Measurements from ENCODE around the gene EYS.

Gene EYS

DNA sequence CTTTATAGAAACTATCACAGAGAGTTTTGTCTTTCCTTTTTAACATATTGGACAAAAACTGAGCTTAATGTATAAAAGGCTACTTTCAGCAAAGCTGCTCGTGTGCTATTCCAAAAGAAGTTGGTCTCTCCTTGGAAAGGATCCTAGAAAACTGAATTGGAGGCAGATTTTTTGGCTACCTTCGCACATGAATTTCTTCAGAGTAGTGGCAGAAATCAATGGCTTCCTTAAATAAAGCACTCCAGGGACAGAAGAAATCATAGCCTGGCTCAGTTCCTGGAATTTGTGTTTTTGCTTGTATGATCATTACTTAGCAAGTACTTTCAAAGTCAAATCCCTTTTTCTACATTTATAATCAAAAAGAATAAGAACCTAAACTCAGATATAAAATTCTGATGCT lies 1291.1 kb downstream of the EYS start:
- DNase-seq: no peak

DNA sequence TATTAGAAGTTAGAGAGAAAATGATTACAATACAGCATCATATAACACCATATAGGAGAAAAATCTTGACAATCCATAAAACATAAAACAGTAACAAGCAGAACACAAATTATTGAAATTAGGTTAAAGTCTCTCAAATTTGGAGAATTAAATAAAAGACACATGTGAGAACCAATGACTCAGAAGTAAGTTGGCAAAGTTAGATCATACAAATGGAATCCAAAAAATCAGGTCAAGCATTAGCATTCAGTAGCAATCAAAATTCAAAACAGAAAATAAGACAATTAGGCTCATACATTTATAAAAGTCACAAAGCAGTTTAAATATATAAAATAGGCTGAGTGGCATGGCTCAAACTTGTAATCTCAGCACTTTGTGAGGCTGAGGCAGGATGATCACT lies 1295.8 kb downstream of the EYS start:
- DNase-seq: no peak

DNA sequence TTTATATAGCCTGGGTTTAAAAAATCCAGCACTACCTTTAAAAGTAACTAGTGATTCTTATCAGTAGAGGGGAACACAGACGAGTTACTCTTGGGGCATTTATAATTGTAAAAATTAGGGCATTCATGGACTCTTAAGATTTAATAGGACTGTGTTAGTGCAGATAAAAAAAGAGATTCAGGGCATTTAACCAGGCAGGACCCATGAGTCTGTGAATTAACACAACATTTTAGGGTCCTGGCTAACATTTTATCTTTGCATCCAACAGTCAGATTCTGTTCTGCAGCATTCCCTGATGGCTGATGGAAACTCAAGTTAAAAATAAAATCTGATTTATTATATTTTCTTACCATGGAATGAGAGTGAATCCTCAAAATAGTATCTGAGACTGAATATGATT lies 1297.1 kb downstream of the EYS start:
- no peak for DNase-seq

DNA sequence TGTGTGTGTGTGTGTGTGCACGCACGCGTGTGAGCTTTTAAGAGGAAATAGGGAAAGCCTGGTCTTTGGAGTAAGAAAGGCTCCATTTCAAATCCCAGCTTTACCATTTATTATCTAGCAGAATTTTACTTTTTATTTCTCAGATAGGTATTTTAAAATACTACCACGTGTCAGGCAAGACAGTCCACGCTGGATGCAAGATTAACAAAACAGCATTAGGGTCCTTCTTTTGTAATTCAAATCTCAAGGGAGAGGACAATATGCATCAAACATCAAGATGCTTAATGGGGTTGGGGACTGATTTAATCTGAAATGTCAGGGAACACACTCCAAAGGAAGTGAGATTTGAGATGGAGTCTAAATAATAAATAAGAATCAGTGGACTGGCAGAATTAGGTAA lies 1302.6 kb downstream of the EYS start:
- no peak for DNase-seq

DNA sequence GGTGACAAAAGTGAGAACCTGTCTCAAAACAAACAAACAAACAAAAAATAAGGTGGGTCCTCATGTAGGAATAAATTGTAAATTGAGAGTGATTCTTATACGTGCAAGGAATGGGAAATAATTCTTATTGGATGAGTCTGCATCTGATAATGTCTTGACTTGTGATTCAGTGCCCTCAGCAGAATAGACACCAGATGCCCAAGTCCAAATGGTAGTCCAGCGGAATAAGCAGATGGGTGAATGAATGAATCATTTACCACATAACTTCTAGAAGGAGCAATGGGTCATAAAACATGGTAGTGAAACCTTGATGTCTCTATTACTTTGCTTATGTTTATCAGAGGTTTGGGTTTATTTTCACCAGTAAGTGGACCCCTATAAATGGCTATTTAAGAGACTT lies 1323.7 kb downstream of the EYS start:
- no peak for DNase-seq

DNA sequence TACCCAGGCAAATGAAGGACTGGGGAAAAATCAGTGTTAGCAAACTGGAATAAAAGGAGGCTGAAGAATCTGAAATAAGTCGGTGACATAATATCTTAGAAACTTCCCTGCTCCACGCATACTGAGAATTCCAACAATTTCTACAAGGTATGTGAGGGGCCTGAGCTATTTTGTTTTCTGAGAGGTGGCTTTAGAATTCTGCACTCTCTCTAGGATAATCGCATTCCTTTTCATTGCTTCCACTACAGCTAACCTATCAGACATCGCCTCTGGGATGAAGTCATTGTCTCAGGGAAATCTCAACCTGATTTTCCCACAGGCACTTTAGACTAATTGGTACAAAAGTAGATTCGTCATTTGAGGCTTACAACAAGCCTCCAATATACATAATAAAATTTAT lies 1330.6 kb downstream of the EYS start:
- no peak for DNase-seq

DNA sequence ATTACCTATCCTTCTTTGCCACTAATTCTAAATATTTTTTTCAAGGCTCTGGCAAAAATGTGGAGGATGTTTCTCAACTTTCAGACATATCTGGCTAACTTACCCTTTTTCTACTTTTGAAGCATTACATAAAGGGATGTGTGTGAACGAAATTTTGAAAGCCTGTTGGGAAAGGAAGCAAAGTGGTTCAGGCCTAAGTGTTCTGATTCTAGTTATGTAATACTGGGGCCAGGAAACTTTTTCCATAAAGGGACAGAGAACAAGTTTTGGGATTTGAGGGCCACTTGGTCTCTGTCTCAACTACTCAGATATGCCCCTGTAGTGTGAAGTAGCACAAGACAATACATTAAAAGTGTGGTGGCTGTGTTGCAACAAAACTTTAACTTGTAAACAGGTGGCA lies 1349.6 kb downstream of the EYS start:
- no peak for DNase-seq

DNA sequence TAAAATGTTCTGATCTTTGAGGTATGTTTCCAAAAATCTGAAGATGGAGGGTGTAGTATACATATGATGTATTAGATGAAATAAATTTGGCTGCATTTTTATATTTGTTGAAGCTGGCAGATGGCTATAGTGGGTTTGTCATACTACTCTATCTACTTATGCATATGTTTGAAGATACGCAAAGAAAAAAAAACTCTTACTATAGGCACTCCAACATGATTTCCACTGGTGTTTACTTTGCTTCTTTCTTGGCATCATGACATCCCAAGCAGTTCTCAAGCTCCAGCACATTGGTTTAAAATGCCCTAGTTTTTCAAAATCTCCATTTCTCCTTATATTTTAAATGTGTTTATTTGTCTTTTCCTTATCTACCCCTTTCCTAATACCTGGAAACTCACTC lies 1359.6 kb downstream of the EYS start:
- DNase-seq: no peak

DNA sequence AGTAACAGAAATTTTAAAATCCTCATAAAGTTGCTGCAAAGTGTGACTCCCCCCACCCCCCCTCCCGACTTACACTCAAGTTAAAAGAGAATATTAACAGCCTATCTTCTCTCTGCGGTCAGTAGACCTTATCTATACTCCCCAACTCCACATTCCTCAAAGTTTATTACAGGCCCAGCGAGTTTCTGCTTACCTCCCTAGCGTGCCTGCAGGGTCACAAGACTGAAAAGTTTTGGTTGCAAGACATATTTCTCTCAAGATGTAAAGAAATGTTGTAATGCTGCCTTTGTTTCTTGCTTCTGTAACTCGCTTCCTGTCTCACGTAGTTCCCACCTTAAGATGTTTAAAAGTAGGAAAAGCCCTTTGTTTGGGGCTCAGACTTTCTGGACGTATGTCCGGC lies 1371.8 kb downstream of the EYS start:
- no peak for DNase-seq

DNA sequence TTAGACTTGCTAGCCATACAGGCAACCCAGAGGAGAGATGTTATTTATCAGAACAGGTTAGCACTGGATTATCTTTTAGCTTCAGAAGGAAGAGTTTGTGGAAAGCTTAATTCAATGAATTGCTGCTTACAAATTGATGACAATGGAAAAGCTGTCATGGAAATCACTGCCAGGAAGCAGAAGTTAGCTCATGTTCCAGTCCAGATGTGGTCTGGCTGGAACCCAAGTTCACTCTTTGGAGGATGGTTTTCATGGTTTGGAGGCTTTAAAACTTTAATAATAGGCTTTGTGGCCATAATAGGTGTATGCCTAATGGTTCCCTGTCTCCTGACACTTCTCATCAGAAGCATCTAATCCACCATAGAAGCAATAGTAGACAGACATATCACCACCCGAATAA lies 1372.4 kb downstream of the EYS start:
- DNase-seq: no peak

DNA sequence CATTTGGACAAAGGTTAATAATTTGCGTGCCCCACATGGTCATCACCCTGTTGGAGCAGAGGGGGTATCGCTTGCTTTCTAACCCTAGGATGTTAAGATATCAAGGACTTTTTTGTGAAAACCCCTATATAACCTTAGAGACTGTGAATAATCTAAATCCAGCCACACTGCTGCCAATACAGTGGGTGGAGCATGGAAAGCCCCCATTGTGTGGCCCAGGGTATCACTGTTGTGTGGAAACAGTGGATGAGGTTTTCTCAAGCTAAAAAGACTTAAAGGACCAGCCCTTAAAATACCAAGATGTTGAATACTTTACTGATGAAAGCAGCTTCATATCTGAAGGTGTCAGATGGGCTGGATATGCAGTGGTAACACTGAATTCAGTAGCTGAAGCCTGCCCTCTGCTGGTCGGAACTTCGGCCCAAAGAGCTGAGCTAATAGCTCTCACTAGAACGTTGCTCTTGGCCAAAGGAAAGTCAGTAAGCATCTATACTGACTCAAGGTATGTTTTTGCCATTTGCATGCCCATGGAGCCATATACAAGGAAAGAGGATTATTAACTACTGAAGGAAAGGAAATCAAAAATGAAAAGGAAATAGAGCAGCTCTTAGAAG lies 1376.2 kb downstream of the EYS start:
- peak; percentile 1 for DNase-seq

DNA sequence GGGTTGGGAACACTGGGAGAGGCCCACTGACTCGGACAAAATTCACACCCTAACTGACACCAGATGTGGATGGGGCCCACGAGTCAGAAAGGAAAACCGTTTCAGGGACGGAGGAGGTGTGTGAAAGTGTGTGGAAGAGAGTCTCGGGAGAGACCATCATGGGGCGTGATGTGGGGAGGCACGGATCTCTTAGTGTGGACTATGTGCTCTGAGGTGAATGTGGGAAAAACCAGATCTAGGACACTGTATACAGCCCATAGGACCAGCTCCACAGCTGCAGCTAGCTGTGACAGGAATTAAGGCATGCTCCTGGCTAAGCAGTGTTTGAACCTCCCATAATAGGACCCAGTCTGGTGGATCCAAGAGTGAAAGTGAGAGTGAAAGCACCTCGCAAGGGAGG lies 1380.1 kb downstream of the EYS start:
- no peak for DNase-seq

DNA sequence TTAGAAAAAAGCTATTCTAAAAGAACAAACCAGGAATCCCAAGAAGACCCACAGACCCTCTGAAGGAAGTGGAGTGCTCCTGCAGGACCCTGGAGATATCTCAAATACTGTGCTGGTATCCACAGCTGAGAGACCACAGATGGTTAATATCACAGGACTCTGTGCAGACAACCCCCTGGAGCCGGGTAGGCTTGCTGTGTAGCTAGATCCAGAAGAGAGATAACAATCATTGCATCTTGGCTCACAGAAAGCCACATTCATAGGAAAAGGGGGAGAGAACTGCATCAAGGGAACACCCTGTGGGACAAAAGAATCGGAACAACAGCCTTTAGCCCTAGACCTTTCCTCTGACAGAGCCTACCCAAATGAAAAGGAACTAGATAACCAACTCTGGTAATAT lies 1381.9 kb downstream of the EYS start:
- DNase-seq: no peak

DNA sequence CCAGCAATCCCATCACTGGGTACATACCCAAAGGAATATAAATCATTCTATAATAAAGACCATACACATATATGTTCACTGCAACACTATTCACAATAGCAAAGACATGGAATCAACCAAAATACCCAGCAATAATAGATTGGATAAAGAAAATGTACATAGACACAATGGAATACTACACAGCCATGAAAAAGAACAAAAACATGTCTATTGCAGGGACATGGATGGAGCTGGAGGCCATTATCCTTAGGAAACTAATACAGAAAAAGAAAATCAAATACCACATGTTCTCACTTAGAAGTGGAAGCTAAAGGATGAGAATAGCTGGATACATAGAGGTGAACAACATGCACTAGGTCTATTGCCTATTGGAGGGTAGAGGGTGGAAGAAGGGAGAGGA lies 1396.8 kb downstream of the EYS start:
- no peak for DNase-seq

DNA sequence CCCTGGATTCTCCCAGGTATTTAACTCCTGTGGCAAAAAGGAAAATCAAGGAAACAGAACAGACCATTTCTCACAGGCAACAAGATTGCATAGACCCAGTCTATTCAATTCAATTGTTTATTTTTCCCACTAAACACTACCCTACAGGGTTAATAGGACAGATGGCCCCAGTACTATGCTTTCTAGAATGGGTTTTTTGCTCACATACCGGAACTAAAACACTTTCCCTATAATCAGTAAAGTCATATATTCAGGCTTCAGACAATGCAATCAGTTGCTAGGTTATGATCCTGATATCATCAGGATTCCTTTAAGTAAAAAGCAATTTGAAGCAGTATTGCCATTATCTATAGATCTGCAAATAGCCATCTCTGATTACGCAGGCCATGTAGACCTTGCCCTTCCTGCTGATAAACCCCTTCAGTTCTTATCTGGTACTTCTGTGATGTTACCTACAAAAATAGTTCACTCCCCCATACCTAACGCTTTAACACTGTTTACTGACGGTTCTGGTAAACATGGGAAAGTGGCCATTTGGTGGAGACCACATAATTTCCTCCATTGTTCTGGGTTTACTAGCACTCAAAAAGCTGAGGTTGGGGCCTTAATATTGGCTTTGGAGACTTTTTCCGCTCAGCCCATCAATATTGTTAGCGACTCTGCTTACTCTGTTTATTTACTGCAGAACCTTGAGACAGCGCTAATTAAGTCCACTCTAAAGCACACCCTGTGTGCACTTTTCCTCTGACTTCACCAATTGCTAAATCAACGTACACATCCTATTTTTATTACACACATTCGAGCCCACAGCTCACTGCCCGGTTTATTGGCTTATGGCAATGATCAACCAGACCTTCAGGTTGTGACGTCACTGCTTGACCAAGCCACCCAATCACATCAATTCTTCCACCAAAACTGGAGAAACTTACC lies 1405.5 kb downstream of the EYS start:
- DNase-seq: no peak

DNA sequence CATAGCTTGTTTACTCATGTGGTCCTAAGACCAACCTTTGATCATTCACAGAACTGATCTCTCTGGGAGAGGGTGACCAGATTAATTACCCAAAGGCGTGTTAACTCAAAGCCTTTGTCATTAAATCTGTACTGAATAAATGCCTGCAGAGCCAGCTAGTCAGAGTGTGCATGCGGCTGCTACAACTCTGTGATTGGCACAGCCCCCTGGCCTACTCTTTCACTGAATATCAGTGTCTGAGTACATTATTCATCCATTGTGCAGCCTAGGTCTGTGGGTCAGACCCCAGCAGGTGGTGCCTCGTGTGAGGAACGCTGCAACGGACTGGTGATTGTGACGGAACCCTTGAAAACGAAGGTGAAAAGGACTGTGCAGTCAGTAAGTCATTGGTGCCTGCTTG lies 1407.8 kb downstream of the EYS start:
- DNase-seq: no peak

DNA sequence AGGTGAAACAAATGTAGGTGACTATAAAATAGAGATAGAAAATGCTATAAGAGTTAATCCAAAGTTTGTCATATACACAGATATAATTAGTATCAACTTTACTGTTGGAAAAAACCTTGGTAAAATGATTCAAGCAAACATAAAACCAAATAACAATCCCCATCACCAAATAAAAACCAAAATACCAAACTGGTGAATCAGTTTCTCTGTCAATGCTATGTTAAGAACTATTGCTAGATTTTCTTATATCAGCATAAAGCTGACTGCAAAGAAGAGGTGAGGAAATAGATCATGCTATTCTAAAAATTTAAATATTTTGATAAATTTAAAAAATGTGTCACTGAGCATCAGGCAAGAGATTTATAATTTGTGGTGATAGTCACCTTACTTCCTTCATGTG lies 1413.0 kb downstream of the EYS start:
- DNase-seq: no peak

DNA sequence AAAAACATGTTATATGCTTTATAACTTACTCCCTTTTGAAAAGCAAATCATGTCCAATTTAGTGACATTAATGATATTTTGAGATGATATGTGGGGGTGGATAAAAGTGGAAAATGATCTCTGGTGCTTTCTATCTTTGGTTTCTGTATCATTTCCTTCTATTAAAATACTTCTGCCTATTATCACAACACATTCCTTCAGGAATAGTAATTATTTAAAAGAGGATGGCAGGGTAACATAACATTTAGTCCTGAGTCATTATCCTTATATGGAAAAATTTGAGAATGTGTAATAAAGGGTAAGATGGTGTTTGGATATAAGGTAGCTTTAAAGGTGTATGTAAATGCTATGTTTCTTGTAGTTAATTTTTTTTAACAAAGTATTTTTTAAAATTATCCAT lies 1413.7 kb downstream of the EYS start:
- DNase-seq: no peak

DNA sequence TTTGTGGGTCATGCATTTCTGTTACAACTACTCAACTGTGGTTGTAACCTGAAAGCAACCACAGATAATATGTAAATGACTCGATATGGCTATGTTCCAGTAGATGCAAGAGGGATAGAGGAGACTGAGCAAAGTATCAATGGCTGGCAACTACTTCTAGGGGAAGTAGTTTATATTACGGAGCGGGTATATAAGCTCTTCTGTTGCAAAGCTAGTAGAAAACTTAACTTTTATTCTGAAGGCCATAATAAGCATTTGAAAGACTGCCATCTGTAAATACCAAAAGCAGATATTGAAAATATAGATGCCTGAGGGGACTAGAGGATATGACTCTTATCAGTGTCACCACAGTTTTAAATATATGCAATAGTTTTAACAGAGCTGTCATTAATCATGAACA lies 1416.2 kb downstream of the EYS start:
- no peak for DNase-seq

DNA sequence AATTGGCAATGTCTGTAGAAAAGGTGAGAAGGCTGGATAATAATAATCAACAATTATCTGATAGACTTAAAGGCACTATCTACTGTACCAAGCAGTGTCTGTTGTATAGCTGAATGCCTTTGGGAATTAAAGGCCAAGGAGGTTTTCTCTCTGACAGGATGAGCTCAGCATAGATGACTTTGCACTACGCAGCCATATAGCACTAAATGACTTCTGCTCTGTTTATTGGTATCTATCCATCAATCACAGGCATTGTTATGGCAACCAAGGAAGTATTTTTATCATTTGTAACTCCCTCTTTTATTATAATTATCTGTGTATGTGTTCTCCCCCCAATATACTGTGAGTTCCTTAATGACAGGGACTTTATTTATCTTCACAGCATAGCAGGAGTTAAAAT lies 1417.1 kb downstream of the EYS start:
- no peak for DNase-seq

DNA sequence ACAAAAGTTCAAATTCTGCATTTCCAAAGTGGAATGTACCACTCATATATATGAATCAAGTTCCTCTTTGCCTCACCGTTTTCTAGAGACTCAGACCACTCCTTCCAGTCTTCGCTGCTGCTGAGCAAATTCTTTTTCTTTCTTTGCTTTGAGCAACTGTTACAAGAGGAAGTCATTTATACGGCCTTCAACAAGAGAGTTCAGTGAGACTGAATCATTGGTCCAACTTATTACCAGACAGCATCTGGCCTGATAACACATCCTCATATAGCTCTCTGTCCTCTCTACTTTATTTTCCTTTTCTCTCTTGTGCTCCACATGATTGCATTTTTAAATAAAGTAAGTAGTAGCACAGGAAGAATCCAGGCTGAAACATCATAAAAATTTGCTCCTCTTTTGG lies 1418.7 kb downstream of the EYS start:
- no peak for DNase-seq

DNA sequence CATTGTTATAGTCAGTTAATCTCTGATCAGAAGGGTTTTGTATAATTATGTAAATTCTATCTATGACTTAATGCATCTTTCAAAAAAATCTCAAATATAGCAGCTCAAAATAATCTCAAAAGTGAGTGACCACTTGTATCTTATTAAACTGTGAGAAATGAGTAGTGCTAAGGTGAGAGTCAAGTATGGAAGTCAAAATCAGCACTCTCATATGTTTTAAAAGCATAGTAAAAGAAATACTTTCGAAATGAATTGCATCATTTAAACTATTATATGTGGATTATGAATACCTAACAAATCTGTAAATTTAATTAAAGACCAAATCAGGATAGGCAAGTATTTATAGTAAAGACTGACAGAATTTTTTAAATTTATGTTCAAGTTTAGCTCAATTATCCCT lies 1425.9 kb downstream of the EYS start:
- no peak for DNase-seq

DNA sequence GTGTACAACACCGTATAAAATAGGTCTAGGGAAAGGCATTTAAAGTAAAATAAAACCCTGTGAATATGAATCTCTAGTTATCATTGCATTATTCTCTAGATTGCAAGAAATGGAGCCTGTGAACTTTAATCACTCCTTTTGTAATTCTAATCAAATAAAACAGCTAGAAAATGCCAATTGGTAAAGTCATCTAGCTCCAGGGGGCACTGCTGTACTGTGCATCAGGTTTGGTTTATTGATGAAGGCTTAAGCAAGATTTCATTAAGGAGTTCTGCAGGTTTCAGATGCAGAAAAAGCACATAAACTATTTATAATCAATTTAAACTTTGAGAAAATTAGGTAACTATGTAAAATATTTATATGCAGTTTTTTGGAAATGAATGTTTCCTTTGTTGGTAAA lies 1426.5 kb downstream of the EYS start:
- no peak for DNase-seq

DNA sequence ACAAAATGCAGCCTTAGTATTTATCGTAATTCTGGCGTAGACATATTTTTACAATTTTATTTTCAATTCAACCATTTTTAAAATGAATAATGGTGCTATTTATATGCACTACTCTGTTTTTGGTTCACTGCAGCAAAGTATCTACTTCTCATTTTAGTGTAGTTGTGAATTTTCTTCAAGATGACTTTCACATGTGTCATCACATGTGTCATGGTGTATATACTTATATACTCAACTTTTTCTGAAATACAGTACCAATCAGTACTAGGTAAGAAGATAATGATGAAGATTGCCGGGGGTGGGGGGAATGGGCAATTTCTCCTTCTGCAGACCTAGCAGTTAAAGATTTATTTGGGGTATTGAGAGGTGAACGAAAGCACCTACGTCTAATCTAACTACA lies 1436.9 kb downstream of the EYS start:
- no peak for DNase-seq

DNA sequence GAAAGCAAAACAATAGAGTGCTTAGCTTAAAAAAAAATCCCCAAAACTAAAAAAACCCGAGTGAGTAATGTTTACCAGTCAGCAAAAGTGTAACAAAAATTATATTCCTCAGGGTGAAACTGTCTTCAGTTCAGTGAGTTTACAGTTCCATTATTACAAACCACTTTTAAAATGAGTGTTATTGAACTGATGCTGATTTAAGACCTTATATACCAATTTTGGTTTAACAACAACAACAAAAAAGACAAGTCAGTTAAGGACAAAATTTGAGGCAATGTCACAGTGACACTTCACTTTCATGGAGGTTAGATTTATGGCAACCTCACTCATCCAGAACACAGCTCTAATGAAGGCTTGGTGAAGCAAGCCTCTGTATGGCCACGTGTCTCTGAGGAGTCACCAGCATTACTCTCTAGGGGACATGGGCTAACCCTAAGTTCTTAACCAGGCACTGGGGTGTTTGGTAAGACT lies 1440.6 kb downstream of the EYS start:
- no peak for DNase-seq

Data from CD4-positive, alpha-beta T cell treated with Interleukin-12 subunit alpha and Interleukin-12 subunit beta, for 1 hour (primary cell).